Ovary (tissue), 3 donors: ENCODE results near the gene SLC5A6.

ENCODE experiments used
- CTCF ChIP-seq, 3 donors: fragments of 450-650 bp in 2 of 3; fragments of 200-600 bp in 1 of 3; IDR thresholded peaks; one replicate each; pipeline versions ENCODE4 v1.5.1 to v1.8.0; 2016 to 2022; ENCODE audit warnings: antibody characterized with exemption in 3 of 3, mild to moderate bottlenecking in 1 of 3
- EP300 ChIP-seq: sonication (generic); formaldehyde crosslinking; IDR thresholded peaks from one replicate; pipeline ENCODE4 v1.6.1; 2017; ENCODE audit warnings: antibody characterized with exemption
- POLR2A ChIP-seq: fragments of 450-650 bp; IDR thresholded peaks from one replicate; pipeline ENCODE4 v1.6.1; 2017; ENCODE audit warnings: antibody characterized with exemption, mild to moderate bottlenecking, moderate library complexity
- donor health status: DM: no; HTN: no; CAD: no.

DNA sequence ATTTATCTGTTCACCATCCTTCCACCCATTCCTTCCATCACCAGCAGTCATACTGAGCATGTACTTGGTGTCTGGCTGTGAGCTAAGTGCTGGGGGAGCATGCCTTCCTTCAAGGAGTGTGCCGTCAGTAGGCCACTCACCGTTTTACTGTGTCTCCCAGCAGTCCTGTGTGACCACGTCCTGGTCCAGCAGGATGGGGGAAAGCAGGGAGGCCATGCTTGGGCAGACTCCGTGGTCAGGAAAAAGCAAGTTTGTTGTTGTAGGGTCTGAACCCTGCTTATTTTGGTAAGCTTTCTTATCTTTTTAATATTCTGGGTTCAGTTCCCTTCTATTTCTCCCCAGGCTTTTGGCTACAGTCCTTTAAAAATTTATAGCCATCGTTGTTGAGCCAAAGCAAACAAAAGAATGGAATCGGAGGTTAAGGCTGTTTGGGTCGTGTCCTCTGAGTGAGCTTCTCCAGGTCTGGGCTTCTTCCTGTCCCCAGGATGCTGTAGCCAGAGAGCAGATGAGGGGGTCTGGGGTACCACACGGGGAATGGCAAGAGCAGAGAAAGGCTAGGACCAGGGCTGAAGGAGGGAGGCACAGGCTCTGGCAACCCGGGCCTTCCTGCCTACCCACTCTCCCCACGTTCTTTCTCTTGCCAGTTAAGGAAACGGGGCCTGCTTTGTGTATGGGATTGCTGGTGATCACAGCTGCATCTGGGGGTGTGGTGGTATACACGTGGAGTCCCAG, 37.3 kb upstream of the SLC5A6 start:
- no peak for TF ChIP-seq CTCF (IDR thresholded peaks at IDR 0.05)
- no peak for TF ChIP-seq POLR2A
- no peak for TF ChIP-seq EP300
